Measurements from ENCODE around the gene ELOVL3.
"Not testable (repeated sequence)": the region's sequence is repeated elsewhere in the genome, so short reads cannot be mapped to it uniquely, and the experiment has no call there.

GRCh38 chr10:102213599-102213998 lies 12.5 kb upstream of the ELOVL3 start:
- TF ChIP-seq CTCF (IDR thresholded peaks at IDR 0.05; ENCODE audit: insufficient read depth, low read length); REST (IDR thresholded peaks at IDR 0.05; ENCODE audit: insufficient replicate concordance, low read depth): not testable (repeated sequence)
